ENCODE data around the gene LRCH1. TPM values are rescaled to one million over a fixed set of nuclear protein-coding genes. Genes with fewer than 3 reads are reported as not detected.

Gene LRCH1
- total RNA-seq, 2 donors from 2014 or later, result 22.5 to 31.4 TPM

DNA sequence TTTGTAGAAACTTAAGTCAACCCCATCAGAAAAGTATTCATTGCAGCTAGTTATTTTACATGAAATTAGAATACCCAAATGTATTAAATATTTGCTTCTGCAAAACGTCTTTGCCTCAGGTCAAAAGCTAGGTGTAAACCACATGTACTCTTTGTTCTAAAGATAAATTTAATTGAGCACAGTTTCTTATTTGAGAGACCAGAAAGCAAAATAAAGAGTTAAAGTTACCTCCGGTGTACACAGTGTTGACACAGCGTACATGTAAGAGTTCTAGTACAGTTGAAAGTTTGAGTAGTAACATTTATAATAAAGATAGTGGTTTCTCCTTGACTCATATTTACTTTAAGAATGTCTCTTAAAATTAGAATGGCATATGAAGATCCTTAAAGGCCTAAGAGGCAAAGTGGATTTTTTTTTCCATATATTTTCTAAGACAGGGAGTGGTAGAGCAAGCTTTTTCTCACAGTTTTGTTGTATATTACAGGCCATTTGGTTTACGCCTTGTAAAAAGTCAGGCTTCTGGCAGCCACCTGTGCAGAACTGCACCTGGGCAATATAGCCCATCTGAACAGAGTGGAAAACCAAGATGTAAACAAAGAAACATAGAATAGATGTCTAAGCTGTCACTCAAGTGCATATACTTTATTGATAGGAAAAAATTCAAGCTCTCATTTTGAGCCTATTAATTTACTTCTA lies 2.9 kb downstream of the LRCH1 start:
- intact Hi-C loops (cut with DNase I), result loop anchor here (10.0 kb wide), 2 partner anchors 119 to 159 kb away; no protein-coding TSS in a partner anchor
- no peak for DNase-seq (ENCODE audit: low spot score)

DNA sequence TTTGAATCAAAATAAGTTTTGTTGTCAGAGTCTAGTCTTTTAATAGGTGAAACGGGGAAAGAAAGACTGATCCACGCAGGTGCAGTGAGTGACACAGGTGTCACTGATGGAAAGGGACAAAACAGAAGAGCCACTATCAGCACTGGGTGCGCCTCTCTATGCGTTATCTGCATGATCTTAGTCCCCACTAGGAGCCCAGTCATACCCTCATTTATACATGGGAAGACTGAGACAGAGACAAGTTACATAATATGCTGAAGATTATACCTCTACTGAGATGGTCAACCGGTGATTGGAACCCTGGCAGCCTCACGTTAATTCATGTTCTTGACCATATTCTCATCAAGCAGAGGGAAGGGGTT lies 3.4 kb downstream of the LRCH1 start:
- no peak for DNase-seq (ENCODE audit: low spot score)
- intact Hi-C loops (cut with DNase I), result loop anchor here (10.0 kb wide), 2 partner anchors 118 to 158 kb away; no protein-coding TSS in a partner anchor

DNA sequence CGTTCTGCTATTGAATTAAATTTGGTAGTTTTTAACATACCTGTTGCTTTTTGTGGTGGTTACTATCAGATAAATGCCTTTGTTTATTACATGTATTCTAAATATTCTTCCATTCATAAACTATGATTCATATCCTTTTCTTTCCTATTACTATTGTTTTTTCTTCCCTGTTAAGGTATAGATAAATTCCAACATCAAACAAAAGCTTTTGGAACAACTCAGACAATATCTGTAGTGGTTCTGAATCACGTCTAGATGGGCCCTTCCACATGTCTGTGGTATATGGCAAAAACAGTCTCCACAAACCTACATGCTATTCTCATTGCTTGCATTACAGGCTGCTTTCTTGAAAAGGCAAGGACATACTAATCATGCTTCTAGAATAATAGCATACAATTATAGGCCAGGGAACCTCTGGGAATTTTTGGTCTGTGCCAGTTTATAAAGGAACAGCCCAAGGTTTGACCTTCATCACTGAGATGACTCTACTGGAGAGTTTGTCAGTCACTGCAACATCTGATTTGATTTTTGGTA lies 6.4 kb downstream of the LRCH1 start:
- no peak for DNase-seq (ENCODE audit: low spot score)
- intact Hi-C loops (cut with DNase I), result loop anchor here (10.0 kb wide), 2 partner anchors 115 to 155 kb away; no protein-coding TSS in a partner anchor

DNA sequence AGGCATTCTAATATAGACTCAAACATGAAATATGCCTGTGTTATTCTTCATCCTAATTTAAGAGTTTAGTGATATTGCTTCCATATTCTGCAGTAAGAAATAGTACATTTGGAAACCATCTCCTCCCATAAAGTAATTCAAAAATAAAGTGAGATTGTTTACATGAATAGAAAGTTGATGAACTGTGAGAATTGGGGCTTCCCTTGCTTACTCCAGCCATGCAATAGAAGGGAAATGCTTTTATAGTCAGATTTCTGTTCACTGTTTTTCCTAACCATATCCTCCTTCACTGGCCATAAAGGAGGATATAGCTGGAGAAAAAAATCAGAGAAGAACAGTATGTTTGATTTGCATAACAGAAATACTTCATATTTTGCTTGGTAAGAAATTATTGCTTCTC lies 7.8 kb downstream of the LRCH1 start:
- no peak for DNase-seq (ENCODE audit: low spot score)
- intact Hi-C loops (cut with DNase I), result no loop called here

DNA sequence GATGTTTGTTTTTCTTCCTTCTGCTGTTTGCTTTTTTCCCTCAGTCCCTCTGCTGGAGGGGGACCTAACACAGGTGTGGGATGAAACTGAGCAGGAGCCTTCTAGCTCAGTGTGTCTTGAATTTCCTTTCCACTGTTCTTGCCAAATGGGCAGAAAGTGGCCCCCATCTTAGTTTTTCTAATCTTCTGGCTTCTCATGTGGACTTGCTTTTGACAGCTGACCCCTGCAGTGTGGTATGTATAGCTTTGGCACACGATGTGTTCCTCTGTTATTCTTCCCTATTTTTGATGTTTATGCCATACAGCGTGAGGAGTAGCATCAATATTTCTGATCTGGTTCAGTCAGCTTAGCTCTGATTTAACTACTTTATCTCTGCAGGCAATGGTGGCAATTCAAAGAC lies 8.3 kb downstream of the LRCH1 start:
- intact Hi-C loops (cut with DNase I), result no loop called here
- no peak for DNase-seq (ENCODE audit: low spot score)

DNA sequence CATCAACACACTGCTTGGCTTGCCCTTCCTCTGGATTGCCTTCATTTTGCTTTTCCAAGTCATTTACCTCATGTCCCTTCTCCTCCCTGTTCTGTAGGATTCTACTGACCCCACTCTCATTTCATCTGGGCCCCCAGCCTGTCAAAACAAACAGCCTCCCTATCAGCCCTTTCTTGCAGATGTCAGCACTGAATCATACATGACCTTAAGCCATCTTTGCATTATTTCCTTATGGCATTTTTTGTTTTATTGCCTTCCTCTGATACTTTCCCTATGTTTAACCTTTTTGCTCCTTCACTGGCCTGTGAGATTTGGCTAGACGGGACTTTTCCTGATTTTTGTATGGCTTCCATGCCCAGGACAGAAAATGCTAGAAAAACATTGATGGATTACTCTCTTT lies 8.7 kb downstream of the LRCH1 start:
- intact Hi-C loops (cut with DNase I), result no loop called here
- no peak for DNase-seq (ENCODE audit: low spot score)

DNA sequence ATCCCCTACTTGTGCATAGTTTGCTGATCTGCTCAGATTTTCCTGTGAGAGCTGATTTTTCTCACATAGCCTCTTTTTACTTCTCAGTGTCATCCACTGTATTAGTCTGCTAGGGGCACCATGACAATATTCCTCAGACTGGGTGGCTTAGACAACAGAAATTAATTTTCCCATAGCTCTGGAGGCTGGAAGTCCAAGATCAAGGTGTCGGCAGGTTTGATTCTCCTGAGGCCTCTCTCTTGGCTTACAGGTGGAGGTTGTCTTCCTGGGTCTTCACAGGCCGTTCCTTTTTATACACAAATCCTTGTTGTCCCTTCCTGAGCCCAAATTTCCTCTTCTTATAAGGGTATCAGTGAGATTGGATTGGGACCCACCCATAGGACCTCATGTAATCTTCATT lies 9.2 kb downstream of the LRCH1 start:
- intact Hi-C loops (cut with DNase I), result no loop called here

DNA sequence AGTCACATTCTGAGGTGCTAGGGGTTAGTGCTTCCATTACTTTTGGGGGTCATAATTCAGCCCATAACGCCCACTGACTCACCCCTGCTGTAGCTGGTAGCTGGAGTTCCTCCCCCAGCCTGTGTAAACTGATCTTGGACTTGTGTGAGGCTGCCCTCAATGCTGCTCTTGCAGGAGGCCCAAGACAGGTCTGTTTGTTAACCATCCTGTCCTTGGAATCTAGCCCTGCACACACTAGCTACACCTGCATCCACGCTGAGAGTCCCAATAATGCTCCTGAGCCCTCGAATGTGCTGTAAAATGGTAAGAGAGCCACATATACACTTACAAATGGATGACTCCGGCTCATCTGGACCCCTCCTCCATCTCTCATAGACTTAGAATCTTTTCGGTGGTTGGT lies 9.6 kb downstream of the LRCH1 start:
- intact Hi-C loops (cut with DNase I), result no loop called here
- no peak for DNase-seq (ENCODE audit: low spot score)

More for the DNA sequence above, 9.2 kb downstream of the LRCH1 start:
- no peak for DNase-seq (ENCODE audit: low spot score)

DNA sequence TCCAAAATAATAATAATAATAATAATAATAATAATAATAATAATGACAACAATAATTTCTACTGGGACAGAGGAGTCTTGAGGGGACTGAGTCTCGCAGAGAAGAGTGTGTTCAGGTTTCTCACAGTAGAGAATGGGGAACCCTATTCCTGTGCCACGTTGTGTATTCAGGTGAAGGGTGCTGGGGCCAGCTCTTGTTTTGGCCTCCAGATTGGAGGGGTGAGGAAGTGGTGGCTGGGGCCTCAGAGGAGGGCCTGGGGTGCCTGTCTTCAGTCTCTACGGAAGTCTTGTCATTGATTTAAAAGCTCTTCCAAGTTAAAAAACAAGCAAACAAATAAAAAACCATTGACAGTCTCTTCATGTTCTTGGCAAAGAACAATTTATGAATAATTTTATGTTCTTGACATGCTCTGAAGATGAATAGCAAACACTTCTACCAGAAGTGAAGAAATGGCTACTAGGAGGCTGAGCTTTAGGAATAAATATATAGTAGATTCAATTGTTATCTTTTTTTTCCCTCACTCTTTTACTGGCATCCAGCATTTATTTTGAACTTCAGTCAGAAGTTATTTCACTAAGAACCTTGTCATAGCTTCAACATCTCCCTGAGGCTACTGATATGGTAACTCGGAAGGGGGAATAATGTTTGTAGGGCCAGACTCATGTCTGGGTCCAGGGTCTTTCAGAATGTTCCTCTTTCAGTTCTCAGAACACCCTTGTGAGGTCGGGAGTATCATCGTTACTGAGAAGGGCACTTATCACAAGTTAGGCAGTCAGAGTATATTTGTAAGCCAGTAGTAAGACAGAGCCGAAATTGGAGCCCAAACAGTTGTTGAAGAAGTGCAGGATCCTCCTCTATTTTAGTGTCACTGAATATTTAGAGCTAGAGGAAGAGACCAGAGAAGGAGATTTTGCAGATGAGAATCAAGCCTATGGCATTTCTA lies 13.1 kb downstream of the LRCH1 start:
- intact Hi-C loops (cut with DNase I), result no loop called here
- DNase-seq (ENCODE audit: low spot score), result no peak

DNA sequence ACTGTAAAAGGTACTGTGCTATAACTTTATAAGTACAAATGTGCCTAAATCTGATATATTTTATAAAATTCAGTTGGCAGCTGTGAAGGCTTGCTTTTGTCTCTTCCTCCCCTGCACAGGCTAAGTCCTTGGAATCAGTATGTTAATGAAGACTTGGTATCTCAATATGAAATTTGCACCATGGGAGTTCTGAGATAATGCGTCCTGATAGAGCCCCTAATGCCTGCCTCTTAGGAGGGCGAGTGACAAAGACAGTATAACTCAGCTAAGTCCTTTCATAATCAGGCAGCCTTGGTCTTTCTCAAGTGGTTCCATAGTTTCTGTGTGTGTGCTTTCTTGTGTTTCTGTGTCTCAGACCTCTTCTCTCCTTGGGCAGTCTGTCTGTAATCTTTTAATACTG lies 14.7 kb downstream of the LRCH1 start:
- no peak for DNase-seq (ENCODE audit: low spot score)

DNA sequence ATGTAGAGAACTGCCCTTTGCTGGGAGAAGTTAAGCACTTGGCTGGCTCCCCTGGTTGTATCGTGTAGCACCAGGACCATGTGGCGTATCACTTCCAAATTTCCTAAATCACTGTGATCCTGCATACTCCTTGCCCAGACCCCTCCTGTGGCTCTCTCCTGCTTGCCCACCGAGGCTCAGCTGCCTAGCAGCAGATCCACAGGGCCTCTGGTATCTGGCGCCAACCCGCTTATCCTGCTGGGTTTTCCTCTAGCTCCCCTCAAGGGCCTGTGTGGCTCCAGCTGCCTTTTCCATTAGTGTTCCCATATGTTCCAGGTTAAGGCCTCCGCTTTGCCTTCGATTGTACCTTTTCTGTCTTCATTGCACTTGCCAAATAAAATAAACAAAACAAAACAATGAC lies 16.5 kb downstream of the LRCH1 start:
- no peak for DNase-seq (ENCODE audit: low spot score)
- intact Hi-C loops (cut with DNase I), result no loop called here

More for the DNA sequence above, 14.7 kb downstream of the LRCH1 start:
- intact Hi-C loops (cut with DNase I), result no loop called here

DNA sequence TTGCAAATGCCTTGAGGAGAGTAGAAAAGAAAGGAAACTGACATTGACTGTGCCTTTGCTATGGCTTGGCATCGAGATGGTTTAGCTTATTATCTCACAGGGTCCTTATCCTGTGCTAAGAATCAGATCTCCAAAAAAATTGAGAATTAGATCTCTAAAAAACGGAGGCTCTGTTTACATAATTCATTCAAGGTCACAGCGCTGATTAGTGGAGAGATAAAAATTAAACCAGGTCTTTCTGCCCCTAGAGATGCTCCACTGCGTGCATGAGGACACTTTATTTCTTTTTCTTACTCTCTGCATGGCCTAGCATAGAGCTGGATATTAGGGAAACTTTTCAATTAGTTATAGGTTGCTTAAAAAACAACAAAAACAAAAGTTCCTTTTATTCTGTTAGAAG lies 17.3 kb downstream of the LRCH1 start:
- intact Hi-C loops (cut with DNase I), result no loop called here
- no peak for DNase-seq (ENCODE audit: low spot score)

DNA sequence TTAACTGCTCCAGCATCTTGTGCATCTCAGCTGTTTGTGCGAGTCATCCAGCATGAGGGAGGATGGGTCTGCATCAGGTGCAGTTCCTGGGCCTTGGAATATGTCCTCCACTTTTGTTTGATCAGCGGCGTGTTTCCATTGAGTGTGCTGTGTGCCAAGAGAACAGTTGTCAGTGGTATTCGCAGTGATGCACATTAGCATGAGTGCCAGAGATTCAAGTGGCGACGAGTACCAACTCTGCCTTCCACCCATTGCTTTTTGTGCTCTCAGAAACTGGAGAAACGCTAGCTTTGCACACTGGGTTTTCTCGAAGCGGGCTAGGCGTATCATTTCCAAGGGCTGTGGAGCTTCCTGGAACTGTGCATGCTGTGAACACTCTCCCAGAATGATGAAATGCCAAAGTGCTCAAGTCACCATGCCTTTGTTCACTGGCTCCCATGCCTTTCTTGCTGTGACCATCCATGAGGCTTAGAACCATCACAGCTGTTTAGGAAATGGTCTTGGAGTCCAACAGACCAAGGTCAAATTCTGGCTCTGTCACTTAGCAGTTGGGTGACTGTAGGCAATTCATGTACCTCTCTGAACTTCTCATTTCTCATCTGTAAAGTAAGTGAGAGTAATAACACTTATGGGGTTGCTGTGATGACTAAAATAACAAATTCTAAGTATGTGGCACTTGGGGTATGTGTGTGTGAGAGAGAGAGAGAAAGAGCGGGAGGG lies 18.4 kb downstream of the LRCH1 start:
- intact Hi-C loops (cut with DNase I), result no loop called here
- no peak for DNase-seq (ENCODE audit: low spot score)

DNA sequence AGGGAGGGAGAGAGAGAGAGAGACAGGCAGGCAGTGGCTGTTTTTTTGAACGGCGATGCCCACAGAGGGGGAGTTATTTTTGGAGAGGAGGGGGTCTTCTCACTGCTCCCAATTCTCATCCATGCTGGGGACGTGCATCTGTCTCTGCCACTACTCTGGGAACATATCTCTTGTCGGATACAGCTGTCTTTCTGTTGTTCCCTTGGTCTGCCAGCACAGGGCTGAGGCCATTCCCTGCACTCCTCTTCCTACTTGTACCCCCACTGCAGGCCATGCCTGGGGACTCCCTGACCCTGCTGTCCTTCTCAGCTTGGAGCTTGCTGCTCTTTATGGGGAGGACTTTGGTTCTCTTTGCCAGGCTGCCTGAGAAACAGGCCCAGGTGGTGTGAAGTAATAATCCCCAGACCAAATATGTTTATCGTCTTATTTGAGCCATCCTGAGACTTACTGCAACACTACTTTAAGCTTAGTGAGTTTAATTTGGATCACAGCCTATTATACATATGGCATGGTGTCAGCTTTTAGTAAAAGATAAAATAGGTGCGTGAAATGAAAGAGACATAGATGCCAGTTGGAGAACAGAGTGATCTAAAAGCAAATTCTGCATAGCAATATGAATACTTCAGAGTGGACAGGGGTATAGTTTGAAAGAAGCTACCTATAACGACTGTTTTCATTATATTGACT lies 19.1 kb downstream of the LRCH1 start:
- no peak for DNase-seq (ENCODE audit: low spot score)
- intact Hi-C loops (cut with DNase I), result no loop called here

DNA sequence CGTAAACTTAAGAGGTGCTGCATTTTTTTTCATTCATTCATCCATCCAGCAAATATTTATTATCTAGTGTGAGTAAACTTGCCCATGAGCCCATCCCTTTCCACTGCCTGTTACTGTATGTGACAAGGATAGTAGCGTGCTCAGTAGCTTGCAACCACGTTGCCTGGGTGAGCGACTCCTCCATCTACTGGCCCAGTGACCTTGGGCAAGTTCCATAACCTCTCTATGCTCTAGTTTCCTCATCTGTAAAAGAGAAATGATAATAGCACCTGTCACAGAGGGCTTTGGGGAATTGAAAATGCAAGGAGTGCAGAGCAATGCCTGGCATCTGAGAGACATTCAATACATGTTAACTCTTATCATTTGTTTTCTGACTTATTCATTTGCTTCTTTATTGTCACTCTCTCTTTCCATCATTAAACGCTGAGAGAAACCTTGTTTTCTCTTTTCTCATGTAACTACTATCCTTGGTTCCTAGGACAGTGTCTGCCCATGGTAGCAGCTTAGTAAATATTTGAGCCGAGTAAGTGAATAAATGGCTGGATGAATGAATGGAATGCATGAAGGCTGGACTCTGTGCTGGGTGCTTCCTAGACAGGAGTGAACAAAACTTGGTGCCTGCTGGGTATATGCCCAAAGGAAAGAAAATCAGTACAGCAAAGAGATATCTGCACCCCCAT lies 19.9 kb downstream of the LRCH1 start:
- no peak for DNase-seq (ENCODE audit: low spot score)
- intact Hi-C loops (cut with DNase I), result no loop called here

DNA sequence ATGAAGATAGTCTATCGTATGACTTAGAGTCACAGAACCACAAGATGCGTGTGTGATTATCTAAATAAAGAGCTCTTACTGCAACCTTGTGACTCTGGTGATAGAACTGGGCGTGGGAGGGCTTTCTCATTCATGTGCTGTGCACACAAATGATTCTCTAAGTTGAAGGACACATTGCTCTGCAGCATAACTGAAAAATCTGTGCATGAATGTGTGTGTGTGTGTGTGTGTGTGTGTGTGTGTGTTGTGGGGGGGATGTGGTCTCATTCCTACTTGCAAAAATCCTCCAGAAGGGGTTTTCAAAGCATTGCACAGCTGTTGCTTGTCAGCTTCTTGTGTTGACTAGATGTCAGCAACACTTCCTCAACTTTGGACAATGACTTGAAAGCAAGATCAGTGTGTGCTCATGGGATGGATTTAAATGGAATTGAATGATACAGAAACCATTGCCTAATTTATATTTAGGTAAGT lies 22.4 kb downstream of the LRCH1 start:
- DNase-seq (ENCODE audit: low spot score), result no peak
- intact Hi-C loops (cut with DNase I), result no loop called here

DNA sequence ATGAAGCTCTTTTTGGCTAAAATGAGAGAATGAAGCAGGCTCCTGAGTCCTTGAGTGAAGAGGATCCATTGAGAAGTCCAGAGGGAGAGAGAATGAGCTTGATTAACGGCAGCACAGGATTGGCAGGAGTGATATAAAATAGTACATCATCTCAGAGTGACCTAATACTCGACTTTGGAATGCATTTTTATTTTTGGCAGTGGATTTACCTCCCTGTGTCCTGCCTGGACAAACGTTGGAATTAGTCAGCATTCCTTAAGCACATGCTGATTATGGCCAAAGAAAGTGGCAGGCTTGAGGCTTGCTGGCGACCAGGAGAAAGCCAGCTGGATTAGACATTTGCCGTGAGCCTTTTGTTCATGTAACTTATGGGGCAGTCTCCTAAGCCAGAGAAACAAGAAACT lies 22.9 kb downstream of the LRCH1 start:
- no peak for DNase-seq (ENCODE audit: low spot score)
- intact Hi-C loops (cut with DNase I), result no loop called here

DNA sequence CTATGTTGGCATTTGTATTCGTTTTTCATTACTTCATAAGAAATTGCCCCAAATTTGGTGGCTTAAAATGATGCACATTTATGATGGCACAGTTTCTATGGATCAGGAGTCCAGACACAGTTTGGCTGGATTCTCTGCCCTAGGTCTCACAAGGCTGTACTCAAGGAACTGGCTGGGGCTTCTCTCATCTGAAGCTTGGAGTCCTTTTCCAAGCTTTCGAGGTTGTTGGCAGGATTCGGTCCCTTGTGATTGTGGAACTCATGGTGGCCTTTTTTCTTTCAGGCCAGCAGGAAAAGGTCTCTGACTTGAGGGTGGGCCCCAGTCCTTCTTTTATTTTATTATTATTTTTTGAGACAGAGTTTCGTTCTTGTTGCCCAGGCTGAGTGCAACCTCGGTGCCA lies 23.8 kb downstream of the LRCH1 start:
- no peak for DNase-seq (ENCODE audit: low spot score)
- intact Hi-C loops (cut with DNase I), result no loop called here

Measured in posterior vena cava (tissue), 2 donors.